ENCODE measurements around the gene RAB38.

- TF ChIP-seq TAF1 (IDR thresholded peaks at IDR 0.05; ENCODE audit: borderline replicate concordance, low read depth, low read length) (no peak), POLR2A (IDR thresholded peaks at IDR 0.05; ENCODE audit: low read depth, low read length) (no peak), POLR2AphosphoS5 (IDR thresholded peaks at IDR 0.05; ENCODE audit: low read depth, low read length) (no peak)
Observed at GRCh38 chr11:88174709-88175568, at the start of gene RAB38.
